Panc1 (cell line): ENCODE measurements around the gene ZNF652. TPM values are rescaled to one million over a fixed set of nuclear protein-coding genes. Genes with fewer than 3 reads are reported as not detected.

Experiments
- ATAC-seq: fragments of 200-7000 bp; cut with Tn5 transposase; 2 replicates; pipeline ENCODE4 v1.9.1; 2020; ENCODE audit warnings: mild to moderate bottlenecking, moderate library complexity
- BruUV-seq: library from RNA; stranded (reverse); fragments of 400-500 nt; replicated peaks from 2 replicates; lab custom pipeline; 2021; lab: Mats Ljungman, UMichigan
- CTCF ChIA-PET: fragments of 300-600 bp; sonication (Branson Sonifier 250); formaldehyde crosslinking; loops from one replicate; lab custom pipeline; 2022; ENCODE audit warnings: antibody characterized with exemption; lab: Charles Lee
- POLR2A ChIA-PET: fragments of 300-600 bp; sonication (Branson Sonifier 250); formaldehyde crosslinking; loops from one replicate; lab custom pipeline; 2022; ENCODE audit warnings: antibody characterized with exemption; lab: Charles Lee
- DNase-seq: peaks from one replicate; pipeline ENCODE4 v3.0.0-alpha.2; 2010; ENCODE audit warnings: low read depth, low spot score
- H3K27ac ChIP-seq: 2 replicates; pipeline ENCODE4 v1.5.1; 2011; ENCODE audit warnings: mild to moderate bottlenecking, low read length, inconsistent platforms
- H3K27me3 ChIP-seq: fragments of 200-500 bp; sonication (Bioruptor generic); 2 replicates; pipeline ENCODE4 v1.6.0; 2014; ENCODE audit warnings: low read length, inconsistent platforms; ENCODE audit not compliant: control insufficient read depth, insufficient read depth
- H3K36me3 ChIP-seq: fragments of 200-500 bp; sonication (Bioruptor generic); 2 replicates; pipeline ENCODE4 v1.5.1; 2014; ENCODE audit warnings: inconsistent platforms, mild to moderate bottlenecking, low read length, moderate library complexity; ENCODE audit not compliant: control insufficient read depth, insufficient read depth
- H3K4me1 ChIP-seq: 2 replicates; pipeline ENCODE4 v1.5.1; 2011; ENCODE audit warnings: inconsistent platforms, mild to moderate bottlenecking, low read length, moderate library complexity; ENCODE audit not compliant: control insufficient read depth, insufficient read depth
- H3K4me3 ChIP-seq, 2 experiments: 2 replicates each; pipeline ENCODE4 v1.5.1; 2011 to 2012; ENCODE audit warnings: low read depth in 2 of 2, low read length in 2 of 2, mild to moderate bottlenecking in 2 of 2, inconsistent platforms in 1 of 2, moderate library complexity in 1 of 2
- H3K9me3 ChIP-seq: fragments of 200-500 bp; sonication (Bioruptor generic); 2 replicates; pipeline ENCODE4 v1.5.1; 2014; ENCODE audit warnings: low read depth, mild to moderate bottlenecking, inconsistent platforms, low read length, moderate library complexity; ENCODE audit not compliant: control insufficient read depth, insufficient read depth
- POLR2AphosphoS5 ChIP-seq: IDR thresholded peaks from 2 replicates; pipeline ENCODE4 v1.6.1; 2012; ENCODE audit warnings: mild to moderate bottlenecking, low read depth, low read length, moderate library complexity
- SIN3A ChIP-seq: IDR thresholded peaks from 2 replicates; pipeline ENCODE4 v1.6.1; 2012; ENCODE audit warnings: low read depth, mild to moderate bottlenecking, low read length, moderate library complexity, borderline replicate concordance; ENCODE audit not compliant: insufficient read depth
- TCF7L2 ChIP-seq: IDR thresholded peaks from 2 replicates; pipeline ENCODE4 v1.6.1; 2011; ENCODE audit warnings: mild to moderate bottlenecking, low read depth, low read length, inconsistent platforms
- in situ Hi-C: cut with HindIII; loops from 2 replicates; pipeline ENCODE4 v1.10.0; 2016; ENCODE audit warnings: low sequenced_read_pairs, low pct_unique_long_range_greater_than_20kb
- intact Hi-C: fragments of 100-400 bp; cut with micrococcal nuclease; formaldehyde crosslinking; loops from one replicate; pipeline ENCODE4 v1.10.0; 2022; ENCODE audit not compliant: unreplicated experiment
- total RNA-seq: library from RNA; stranded (reverse); gene quantifications from one replicate; pipeline ENCODE4 v1.2.1, GENCODE V29; 2021; ENCODE audit not compliant: unreplicated experiment
- TF ChIP-seq, protein P1 (sequence below), 2 experiments: IDR thresholded peaks; 2 replicates each; pipeline ENCODE4 v1.6.1; 2011 to 2012; ENCODE audit warnings: low read depth in 2 of 2, control low read depth in 1 of 2, low read length in 1 of 2, mild to moderate bottlenecking in 1 of 2, moderate library complexity in 1 of 2; ENCODE audit not compliant: insufficient read depth in 1 of 2
- TF ChIP-seq, protein P2 (sequence below): fragments of 450-650 bp; IDR thresholded peaks from 2 replicates; pipeline ENCODE4 v1.5.1; 2017; ENCODE audit warnings: mild to moderate bottlenecking

Gene ZNF652
- total RNA-seq, 1 experiment from 2014 or later: 42.4 TPM

DNA sequence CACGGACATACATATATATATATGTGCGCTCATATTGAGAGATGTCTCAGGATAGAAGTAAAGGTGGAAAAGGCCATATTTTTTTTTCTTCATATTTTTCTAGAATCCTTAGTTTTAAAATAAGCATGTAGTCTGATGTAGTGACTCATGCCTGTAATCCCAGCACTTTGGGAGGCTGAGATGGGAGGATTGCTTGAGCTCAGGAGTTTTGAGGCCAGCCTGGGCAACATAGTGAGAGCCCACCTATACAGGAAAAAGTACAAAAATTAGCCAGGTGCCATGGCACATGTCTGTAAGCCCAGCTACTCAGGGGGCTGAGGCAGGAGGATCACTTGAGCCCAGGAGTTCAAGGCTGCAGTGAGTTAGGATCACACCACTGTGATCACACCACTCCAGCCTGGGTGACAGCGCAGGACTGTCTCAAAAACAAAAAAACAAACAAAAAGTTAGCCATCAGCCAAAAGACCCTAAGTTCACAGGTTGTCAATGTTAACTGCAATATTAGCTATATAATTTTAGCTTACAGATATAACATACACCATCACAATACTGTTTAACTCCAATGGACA is 10.4 kb downstream of the ZNF652 start:
- intact Hi-C loops: no loop called here
- H3K27me3 ChIP-seq: no peaks in the 10 kb centered on the region
- TF ChIP-seq SIN3A: no peak
- TF ChIP-seq, protein P1, sequence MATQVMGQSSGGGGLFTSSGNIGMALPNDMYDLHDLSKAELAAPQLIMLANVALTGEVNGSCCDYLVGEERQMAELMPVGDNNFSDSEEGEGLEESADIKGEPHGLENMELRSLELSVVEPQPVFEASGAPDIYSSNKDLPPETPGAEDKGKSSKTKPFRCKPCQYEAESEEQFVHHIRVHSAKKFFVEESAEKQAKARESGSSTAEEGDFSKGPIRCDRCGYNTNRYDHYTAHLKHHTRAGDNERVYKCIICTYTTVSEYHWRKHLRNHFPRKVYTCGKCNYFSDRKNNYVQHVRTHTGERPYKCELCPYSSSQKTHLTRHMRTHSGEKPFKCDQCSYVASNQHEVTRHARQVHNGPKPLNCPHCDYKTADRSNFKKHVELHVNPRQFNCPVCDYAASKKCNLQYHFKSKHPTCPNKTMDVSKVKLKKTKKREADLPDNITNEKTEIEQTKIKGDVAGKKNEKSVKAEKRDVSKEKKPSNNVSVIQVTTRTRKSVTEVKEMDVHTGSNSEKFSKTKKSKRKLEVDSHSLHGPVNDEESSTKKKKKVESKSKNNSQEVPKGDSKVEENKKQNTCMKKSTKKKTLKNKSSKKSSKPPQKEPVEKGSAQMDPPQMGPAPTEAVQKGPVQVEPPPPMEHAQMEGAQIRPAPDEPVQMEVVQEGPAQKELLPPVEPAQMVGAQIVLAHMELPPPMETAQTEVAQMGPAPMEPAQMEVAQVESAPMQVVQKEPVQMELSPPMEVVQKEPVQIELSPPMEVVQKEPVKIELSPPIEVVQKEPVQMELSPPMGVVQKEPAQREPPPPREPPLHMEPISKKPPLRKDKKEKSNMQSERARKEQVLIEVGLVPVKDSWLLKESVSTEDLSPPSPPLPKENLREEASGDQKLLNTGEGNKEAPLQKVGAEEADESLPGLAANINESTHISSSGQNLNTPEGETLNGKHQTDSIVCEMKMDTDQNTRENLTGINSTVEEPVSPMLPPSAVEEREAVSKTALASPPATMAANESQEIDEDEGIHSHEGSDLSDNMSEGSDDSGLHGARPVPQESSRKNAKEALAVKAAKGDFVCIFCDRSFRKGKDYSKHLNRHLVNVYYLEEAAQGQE (IDR thresholded peaks at IDR 0.05; ENCODE audit: insufficient read depth in 1 of 2, low read depth in 2 of 2, low read length in 1 of 2): no peak
- TF ChIP-seq, protein P2, sequence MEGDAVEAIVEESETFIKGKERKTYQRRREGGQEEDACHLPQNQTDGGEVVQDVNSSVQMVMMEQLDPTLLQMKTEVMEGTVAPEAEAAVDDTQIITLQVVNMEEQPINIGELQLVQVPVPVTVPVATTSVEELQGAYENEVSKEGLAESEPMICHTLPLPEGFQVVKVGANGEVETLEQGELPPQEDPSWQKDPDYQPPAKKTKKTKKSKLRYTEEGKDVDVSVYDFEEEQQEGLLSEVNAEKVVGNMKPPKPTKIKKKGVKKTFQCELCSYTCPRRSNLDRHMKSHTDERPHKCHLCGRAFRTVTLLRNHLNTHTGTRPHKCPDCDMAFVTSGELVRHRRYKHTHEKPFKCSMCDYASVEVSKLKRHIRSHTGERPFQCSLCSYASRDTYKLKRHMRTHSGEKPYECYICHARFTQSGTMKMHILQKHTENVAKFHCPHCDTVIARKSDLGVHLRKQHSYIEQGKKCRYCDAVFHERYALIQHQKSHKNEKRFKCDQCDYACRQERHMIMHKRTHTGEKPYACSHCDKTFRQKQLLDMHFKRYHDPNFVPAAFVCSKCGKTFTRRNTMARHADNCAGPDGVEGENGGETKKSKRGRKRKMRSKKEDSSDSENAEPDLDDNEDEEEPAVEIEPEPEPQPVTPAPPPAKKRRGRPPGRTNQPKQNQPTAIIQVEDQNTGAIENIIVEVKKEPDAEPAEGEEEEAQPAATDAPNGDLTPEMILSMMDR: no peak
- no peak for TF ChIP-seq TCF7L2
- no peak for TF ChIP-seq POLR2AphosphoS5
- H3K9me3 ChIP-seq: no peaks in the 10 kb centered on the region
- H3K4me1 ChIP-seq: no peaks in the 10 kb centered on the region
- no peaks in the 10 kb centered on the region for H3K36me3 ChIP-seq
- BruUV-seq: no TSS peak
- no peak for ATAC-seq
- no peak overlapping the region for H3K4me3 ChIP-seq
- in situ Hi-C loops: no loop called here
- CTCF ChIA-PET: interaction anchor here (0.7 kb wide), 1 partner anchor 17 kb away, joined by 5 read pairs; no protein-coding TSS in a partner anchor
- POLR2A ChIA-PET: interaction anchor here (0.7 kb wide), 1 partner anchor 10 kb away, joined by 5 read pairs; no protein-coding TSS in a partner anchor
- DNase-seq: no peak
- H3K27ac ChIP-seq: no peak overlapping the region

DNA sequence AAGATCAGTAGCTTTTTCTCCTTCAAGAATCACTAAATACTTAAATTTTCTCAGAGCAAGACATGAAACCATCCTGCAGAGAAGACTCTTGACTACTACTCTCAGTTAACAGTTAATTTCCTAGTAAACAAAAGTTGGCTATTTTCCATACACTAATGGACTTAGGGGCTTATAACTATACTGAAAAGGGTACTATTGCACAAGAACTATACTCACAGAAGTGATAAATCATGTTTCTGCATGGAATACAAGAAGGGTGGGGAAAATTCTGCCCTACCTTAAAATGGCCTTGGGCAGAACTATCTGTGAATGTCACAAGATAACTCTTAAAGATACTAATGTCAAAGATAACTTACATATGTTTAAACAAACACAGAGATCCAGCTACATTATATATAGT is 12.5 kb downstream of the ZNF652 start:
- Histone ChIP-seq H3K27ac (no peak overlapping the region), H3K36me3 (no peaks in the 10 kb centered on the region), H3K27me3 (no peaks in the 10 kb centered on the region), H3K4me3 (no peak overlapping the region), H3K9me3 (no peaks in the 10 kb centered on the region), H3K4me1 (no peaks in the 10 kb centered on the region)
- no TSS peak for BruUV-seq
- ATAC-seq (no peak), DNase-seq (no peak)
- intact Hi-C loops: no loop called here
- in situ Hi-C loops: no loop called here
- CTCF ChIA-PET: interaction anchor here (0.7 kb wide), 1 partner anchor 35 kb away, joined by 7 read pairs; no protein-coding TSS in a partner anchor
- TF ChIP-seq, protein P2: no peak
- TF ChIP-seq, protein P1 (IDR thresholded peaks at IDR 0.05; ENCODE audit: insufficient read depth in 1 of 2, low read depth in 2 of 2, low read length in 1 of 2): no peak
- TF ChIP-seq TCF7L2: no peak
- no peak for TF ChIP-seq POLR2AphosphoS5
- no peak for TF ChIP-seq SIN3A
- POLR2A ChIA-PET: no interaction called here
